HG03469 (cell line): ENCODE data around the gene ADAT2.
A peak's percentile ranks its signal among the peaks of the same experiment; 100 is the strongest.

Experiments used
- ATAC-seq: cut with Tn5 transposase; IDR thresholded peaks from one replicate; pipeline ENCODE4 v1.9.1; 2021; ENCODE audit warnings: mild to moderate bottlenecking, moderate library complexity, moderate number of reproducible peaks; ENCODE audit not compliant: unreplicated experiment

Gene ADAT2

DNA sequence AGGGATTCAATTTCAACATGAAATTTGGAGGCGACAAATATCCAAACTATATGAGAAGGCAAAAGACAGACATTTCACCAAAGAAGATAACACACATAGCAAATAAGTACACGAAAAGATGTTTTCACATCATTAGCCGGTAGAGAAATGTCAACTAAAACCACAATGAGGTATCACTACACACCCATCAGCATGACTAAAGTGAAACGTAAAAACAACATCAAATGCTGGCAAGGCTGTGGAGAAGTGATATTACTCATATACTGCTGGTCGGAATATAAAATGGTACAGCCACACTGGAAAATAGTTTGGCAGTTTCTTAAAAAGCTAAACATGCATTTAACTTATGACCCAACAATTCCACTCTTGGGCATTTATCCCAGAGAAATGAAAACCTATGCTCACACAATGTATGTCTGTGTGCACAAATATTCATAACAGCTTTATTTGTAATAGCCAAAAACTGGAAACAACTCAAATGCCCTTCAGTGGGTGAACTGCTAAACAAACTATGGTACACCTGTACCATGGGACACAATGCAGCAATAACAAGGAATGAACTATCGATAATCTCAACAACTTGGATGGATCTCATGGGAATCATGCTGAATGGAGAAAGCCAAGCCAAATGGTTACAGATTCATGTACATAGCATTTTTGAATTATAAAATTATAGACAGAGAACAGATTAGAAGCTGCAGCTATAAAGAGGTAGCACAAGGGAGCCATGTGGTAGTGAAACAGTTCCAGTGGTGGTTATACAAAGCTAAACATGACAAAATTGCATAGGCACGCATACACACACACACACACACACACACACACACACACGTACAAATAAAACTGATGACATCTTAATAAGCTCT lies 8.6 kb downstream of the ADAT2 start:
- ATAC-seq, result no peak

GRCh38 chr6:143441010-143441409 lies 9.5 kb downstream of the ADAT2 start:
- no peak for ATAC-seq

DNA sequence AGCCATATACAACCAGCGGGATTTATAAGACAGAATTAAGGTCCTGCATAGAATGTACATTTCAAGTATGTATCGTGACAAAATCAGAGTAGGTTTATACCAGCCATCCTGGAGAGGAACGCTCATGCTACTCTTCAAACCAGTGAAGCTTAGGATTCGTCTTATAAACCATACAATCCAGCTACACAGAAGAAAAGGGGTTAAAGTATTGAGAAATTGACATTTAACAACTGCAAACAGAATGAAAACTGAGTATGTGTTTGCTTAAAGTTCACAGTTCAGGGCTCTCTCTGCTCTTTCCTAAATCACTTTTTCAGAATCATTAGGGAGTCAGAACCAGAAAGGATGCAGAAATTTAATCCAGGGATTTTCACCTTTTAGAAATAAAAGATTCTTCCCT lies 17.9 kb downstream of the ADAT2 start:
- no peak for ATAC-seq

- ATAC-seq, result no peak
These were observed 19.3 kb downstream of the ADAT2 start for GRCh38 chr6:143431226-143431625.

GRCh38 chr6:143429970-143430369 lies 20.5 kb downstream of the ADAT2 start:
- no peak for ATAC-seq

GRCh38 chr6:143427109-143427817 lies 23.2 kb downstream of the ADAT2 start:
- ATAC-seq, result peak; percentile 99

DNA sequence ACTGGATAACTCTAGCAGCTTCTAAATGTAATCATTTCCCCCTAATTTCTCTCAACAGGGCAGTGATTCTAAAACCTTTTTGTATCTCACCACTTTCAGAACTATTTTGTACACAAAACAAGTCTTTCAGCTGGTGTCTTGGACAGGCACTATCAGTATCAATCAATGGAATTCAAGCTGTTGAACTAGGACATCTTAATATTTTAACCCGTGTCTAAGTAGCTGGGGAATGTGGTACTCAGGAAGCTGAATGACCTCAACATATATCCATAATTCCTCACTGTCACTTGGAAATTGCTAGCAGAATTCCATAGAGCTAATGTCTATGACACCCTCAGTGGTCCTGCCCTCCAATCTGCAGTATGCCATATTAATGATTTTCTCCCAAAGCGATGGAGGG lies 24.5 kb downstream of the ADAT2 start:
- ATAC-seq, result no peak

DNA sequence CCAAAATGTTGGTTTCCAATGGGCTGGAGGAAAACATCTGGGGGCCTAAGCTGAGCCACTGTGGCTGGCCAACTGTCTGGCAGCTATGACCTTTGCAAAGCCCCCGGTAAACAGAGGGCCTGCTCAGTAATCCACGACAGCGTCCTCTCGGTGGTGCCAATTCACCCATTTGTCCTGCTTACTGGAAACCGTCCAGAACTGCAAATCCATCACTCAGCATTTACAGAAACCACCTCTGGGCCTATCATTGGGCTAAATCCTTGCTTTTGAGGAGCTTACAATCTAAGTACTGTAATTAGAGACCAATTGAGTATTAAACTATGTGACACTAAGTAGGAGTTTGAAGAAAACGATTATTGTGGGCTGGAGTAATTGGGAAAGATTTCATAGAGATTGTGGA lies 31.0 kb downstream of the ADAT2 start:
- no peak for ATAC-seq

DNA sequence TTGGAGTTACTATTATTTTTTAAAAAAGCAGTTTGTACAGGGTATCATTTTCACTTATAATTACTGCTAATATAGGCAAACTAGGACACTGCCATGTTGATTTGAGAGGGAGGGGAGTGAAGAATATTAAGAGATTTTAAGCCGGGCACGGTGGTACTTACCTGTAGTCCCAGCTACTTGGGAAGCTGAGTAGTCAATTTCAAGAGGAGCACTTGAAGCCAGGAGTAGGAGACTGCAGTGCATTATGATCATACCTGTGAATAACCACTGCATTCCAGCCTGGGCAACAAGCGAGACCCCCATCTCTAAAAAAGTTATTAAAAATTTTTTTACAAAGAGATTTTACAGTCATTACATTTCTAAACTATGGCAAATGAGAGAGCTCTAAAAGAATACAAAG lies 35.7 kb downstream of the ADAT2 start:
- no peak for ATAC-seq

GRCh38 chr6:143410859-143411270 lies 39.6 kb downstream of the ADAT2 start:
- no peak for ATAC-seq

GRCh38 chr6:143408787-143409162 lies 41.7 kb downstream of the ADAT2 start:
- ATAC-seq, result no peak

DNA sequence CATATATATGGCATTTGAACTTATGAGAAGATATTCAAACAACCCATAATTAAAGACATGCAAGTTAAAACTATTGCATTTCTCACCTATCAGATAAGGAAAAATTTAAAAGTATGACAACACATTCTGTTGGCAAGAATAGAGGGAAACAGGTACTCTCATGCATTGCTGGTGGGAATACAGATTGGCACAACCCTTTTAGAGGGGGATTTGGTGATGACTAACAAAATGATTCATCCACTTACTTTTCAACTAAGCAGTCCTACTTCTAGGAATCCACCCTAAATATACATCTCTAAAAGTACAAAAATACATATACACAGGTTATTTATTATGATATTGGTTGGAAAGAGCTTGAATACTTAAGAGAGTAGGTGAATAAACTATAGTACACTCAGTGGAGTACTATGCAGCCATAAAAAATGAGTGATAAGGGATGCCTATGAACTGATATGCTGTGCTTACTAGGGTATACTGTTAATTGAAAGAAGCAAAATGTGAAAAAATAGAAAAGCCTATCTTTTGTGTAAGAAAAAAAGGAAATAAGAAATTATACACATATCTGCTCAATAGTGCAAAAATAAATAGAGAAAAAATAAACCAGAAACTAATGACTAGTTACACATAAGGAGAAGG lies 42.2 kb downstream of the ADAT2 start:
- no peak for ATAC-seq

GRCh38 chr6:143406673-143407072 lies 43.8 kb downstream of the ADAT2 start:
- ATAC-seq, result no peak

- no peak for ATAC-seq
These were observed 44.9 kb downstream of the ADAT2 start for GRCh38 chr6:143405373-143406154.

- no peak for ATAC-seq
These were observed 47.7 kb downstream of the ADAT2 start for GRCh38 chr6:143402721-143403336.

DNA sequence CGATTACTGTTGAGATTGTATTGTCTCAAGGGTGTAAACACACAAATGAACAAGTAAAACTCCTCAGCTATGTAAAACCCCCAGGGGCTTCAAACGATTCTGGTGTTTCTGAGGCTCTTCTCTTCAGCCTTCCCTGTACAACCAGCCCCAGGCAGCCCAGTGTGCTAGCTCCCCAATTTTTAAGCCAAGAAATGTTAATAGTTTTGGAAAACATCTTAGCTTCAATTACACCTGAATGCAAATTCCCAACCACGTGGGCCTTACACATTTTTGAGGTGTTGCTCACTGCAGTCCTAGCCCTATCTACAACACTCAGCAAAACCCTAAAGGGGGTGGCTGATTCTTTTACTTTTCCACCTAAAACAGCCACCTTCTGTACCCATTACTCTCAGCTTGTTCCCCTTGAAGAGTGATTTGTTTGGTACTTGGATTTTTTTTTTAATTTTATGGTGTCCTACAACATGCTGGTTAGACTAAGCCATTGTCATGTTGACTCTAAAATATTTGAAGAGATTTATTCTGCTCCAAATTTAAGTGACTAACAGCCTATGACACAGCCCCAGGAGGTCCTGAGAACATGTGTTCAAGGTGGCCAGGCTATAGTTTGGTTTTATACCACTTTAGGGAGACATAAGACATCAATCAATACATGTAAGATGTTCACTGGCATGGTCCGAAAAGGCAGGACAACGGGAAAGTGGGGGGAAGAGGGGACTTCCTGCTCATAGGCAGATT lies 48.7 kb downstream of the ADAT2 start:
- ATAC-seq, result no peak

- ATAC-seq, result no peak
These were observed 49.4 kb downstream of the ADAT2 start for GRCh38 chr6:143401068-143401446.

DNA sequence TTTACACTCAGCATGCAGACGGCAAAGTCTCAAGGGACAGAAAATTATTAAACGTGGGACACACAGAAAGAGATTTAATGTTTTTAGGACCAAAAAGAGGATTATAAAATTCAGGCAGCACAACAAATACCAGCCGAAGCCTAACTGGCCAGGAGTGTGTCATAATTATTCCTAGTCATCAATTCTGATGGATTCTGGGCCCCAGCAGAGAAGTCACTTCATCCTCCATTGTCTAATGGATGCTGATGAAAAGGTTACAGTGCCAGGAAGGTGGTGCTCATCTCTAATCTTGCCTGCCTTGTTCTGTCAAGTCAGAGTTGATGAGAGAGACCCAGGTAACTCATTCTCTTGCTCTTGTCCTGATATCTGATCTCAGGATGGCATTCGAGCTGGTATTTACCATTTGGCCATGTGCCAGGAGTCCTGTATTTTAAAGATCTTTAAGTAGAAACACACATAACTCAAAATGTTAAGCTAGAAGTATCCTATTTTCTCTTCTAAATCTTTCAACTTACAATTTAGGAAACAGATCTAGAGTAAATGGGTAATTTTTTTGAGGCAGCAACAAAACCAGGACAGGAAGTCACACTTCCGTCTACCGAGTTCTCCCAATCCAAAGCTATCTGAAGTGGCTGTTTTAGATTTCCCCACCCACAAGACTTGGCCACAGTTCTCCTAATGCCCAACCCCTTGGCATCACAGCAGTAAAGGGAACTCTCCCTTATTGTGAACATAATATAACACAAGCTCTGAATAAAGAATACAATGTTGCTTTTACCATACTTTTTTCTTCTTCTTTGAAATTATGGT lies 50.0 kb downstream of the ADAT2 start:
- ATAC-seq, result no peak

DNA sequence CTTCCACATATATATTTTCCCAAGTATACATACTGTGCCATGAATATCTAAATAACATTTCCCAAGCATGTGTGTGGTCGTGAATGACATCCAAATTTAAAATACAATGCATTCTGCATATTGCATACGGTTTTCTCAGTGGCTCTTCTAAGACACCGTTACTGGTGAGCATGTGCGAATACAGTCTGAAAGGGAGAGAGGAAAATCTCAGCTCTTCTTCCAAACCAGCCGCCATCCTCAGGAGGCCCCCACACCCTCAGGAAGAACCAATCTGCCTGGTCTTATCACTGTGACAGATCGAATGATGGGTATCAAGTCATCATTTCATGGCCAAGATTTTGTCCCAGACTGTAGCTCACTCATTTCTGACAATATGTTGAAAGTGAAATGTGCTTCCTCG lies 50.7 kb downstream of the ADAT2 start:
- ATAC-seq, result no peak
